ENCODE data around the gene ZNF366.

Gene ZNF366

DNA sequence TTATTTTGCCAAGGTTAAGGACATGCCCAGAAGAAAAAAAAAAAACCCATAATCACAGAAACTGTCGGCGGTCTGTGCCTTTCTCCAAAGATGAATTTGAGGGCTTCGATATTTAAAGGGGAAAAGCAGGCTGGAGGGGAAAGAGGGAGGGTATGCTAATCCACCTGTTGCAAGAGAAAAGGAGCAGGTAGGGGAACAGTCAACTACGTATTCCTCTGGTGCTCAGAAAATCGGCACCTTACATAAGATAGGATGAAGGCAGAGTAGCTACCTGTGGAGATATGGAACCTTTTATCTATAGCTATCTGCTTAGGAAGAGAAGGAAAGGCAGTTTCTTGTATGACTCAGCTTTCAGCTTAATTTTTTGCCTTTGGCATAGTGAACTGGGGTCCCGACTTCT, 109.4 kb downstream of the ZNF366 start:
- DNase-seq (ENCODE audit: low read depth), result no peak
- no peak overlapping the region for H3K4me3 ChIP-seq (ENCODE audit: low read depth, low read length)
- TF ChIP-seq, protein P1, sequence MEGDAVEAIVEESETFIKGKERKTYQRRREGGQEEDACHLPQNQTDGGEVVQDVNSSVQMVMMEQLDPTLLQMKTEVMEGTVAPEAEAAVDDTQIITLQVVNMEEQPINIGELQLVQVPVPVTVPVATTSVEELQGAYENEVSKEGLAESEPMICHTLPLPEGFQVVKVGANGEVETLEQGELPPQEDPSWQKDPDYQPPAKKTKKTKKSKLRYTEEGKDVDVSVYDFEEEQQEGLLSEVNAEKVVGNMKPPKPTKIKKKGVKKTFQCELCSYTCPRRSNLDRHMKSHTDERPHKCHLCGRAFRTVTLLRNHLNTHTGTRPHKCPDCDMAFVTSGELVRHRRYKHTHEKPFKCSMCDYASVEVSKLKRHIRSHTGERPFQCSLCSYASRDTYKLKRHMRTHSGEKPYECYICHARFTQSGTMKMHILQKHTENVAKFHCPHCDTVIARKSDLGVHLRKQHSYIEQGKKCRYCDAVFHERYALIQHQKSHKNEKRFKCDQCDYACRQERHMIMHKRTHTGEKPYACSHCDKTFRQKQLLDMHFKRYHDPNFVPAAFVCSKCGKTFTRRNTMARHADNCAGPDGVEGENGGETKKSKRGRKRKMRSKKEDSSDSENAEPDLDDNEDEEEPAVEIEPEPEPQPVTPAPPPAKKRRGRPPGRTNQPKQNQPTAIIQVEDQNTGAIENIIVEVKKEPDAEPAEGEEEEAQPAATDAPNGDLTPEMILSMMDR (IDR thresholded peaks at IDR 0.05; ENCODE audit: insufficient read depth, low read depth, low read length, missing control alignments), result no peak

DNA sequence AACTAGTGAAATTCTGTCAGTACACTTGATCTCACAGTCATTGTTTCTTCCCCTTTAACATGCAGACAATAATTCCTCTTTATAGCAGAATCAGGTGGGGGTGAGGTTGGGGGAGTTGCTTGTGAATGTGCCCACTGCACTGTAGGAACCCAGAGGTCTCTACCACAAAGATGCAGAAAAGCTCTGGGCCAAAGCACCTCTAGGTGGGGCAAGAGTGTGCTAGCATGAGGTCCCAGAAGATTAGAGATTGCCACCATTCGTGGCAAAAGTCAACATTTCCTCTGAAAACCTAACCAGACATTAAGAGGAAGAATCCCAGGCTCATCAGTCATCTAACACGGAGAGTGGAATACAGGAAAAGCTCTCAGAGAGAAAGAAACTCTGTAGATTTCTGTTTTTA, 112.5 kb downstream of the ZNF366 start:
- TF ChIP-seq, protein P1 (IDR thresholded peaks at IDR 0.05; ENCODE audit: insufficient read depth, low read depth, low read length, missing control alignments), result peak; percentile 66
- no peak overlapping the region for H3K4me3 ChIP-seq (ENCODE audit: low read depth, low read length)
- DNase-seq (ENCODE audit: low read depth), result peak; percentile 72

DNA sequence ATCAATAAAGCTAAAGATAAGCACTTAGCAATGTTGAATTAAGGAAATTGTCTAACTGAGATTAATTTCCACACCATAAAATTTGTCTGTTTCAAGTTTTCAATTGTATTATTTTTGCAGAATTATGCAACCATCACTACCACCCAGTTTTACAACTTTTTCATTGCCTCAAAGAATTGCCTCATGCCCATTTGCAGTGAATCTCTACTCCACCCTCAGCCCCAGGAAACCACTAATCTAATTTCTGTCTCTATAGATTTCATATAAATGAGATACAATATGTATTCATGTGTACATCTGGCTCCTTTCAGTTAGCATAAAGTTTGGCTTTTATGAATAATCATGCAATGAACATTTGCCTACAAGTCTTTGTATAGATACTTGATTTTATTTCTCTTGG, 114.2 kb downstream of the ZNF366 start:
- DNase-seq (ENCODE audit: low read depth), result no peak
- TF ChIP-seq, protein P1 (IDR thresholded peaks at IDR 0.05; ENCODE audit: insufficient read depth, low read depth, low read length, missing control alignments), result no peak

More for the DNA sequence above, 114.2 kb downstream of the ZNF366 start:
- H3K4me3 ChIP-seq (ENCODE audit: low read depth, low read length), result no peak overlapping the region

Measured in GM12865 (cell line).